Central memory CD8-positive, alpha-beta T cell (primary cell): ENCODE data around the gene C22orf42.
"Not testable (repeated sequence)": the region's sequence is repeated elsewhere in the genome, so short reads cannot be mapped to it uniquely, and the experiment has no call there.

Source experiments
- ATAC-seq: fragments of 150-1000 bp; cut with Tn5 transposase; replicated peaks from 2 replicates; pipeline ENCODE4 v1.10.0; 2022; ENCODE audit warnings: mild to moderate bottlenecking, moderate FRiP score, moderate number of reproducible peaks; ENCODE audit not compliant: poor library complexity, severe bottlenecking; ENCODE audit errors: extremely low read depth
- DNase-seq, 2 donors: peaks; one replicate each; pipeline ENCODE4 v3.0.0; 2021; ENCODE audit warnings: low spot score in 2 of 2
- H3K27ac Mint-ChIP-seq: one replicate; pipeline ENCODE4 v1.8.0; 2022; ENCODE audit warnings: low read depth, mild to moderate bottlenecking, moderate library complexity, mixed read lengths
- H3K27me3 Mint-ChIP-seq: one replicate; pipeline ENCODE4 v1.8.0; 2022; ENCODE audit warnings: mixed read lengths
- H3K36me3 Mint-ChIP-seq: one replicate; pipeline ENCODE4 v1.8.0; 2022; ENCODE audit warnings: mild to moderate bottlenecking, moderate library complexity, mixed read lengths; ENCODE audit not compliant: insufficient read depth
- H3K4me1 Mint-ChIP-seq: one replicate; pipeline ENCODE4 v1.8.0; 2022; ENCODE audit warnings: mixed read lengths
- H3K4me3 Mint-ChIP-seq: one replicate; pipeline ENCODE4 v1.8.0; 2022; ENCODE audit warnings: mild to moderate bottlenecking, moderate library complexity, mixed read lengths
- H3K9me3 Mint-ChIP-seq: one replicate; pipeline ENCODE4 v1.8.0; 2022; ENCODE audit warnings: mixed read lengths

C22orf42 gene

DNA sequence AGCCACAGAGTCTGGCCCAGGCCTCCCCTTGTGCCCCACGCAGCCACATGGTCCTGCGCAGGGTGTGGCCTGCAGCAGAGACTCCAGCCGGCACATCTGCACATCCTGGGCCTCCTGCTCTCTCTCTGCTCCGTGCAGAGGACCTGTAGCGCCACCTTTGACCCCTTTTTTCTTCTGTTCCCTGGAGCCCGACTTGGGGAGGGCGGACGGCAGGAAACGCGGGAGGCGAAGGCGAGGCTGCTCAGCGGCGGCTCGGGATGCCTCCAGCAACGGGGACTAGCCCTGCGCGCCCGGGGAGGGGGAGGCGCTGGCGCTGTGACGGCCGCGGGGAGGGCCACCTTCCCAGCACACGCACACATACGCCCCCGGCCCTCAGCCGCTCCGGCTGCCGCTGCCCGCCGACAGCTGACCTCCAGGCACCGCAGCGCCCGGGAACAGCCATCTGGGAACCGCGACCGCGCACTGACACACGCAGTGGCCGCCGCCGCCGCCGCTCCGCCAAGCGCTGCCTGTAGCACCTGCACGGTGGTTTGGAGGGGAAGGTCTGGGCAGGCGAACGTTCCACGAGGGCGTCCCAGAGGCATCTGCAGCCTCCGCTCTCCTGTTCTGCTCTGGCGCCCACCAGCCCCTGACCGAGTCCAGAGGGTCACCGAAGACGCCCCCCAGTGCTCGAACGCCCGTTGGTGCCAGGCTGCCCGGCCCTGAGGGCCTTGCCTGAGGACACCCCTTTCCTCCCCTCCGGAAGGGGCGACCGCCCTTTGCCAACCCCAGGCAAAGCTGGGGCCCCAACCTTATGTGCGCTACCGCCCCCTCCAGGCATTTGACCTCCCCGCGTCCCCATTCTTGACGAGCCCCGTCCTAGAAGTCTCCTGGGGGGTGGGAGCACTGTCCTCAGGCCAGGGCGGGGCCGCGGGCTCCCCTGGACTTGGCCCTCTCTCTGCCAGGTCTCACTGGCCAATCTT is 16.9 kb upstream of the C22orf42 start:
- Mint-ChIP-seq H3K9me3 (no peaks in the 10 kb centered on the region), H3K27ac (no peak overlapping the region), H3K4me3 (no peak overlapping the region), H3K36me3 (no peaks in the 10 kb centered on the region), H3K27me3 (peaks cover 58% of the 10 kb centered on the region), H3K4me1 (no peaks in the 10 kb centered on the region)
- DNase-seq = no peak
- ATAC-seq = no peak

DNA sequence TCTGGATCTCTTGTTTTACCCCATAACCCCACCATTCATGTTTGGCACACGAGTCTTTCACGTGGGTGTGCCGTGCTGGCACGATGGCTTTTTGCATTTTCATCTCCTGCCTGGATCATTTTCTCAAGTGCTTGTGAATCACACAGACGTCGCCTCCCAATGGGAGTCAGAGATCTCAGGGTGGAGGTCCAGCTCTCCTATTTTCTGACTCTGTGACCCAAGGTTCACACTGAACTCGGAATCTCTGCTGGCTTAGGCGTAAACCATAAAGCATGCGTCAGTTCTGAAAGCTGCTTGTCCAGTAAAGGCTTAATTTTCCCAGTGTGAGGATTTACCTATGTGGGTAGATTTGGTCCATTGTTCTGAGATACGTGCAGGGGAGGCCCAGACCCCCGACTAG is 16.0 kb upstream of the C22orf42 start:
- ATAC-seq = no peak
- no peaks in the 10 kb centered on the region for H3K4me1 Mint-ChIP-seq
- peaks cover 58% of the 10 kb centered on the region for H3K27me3 Mint-ChIP-seq
- no peak overlapping the region for H3K4me3 Mint-ChIP-seq
- H3K27ac Mint-ChIP-seq = no peak overlapping the region
- H3K9me3 Mint-ChIP-seq = no peaks in the 10 kb centered on the region
- no peaks in the 10 kb centered on the region for H3K36me3 Mint-ChIP-seq
- DNase-seq = no peak

DNA sequence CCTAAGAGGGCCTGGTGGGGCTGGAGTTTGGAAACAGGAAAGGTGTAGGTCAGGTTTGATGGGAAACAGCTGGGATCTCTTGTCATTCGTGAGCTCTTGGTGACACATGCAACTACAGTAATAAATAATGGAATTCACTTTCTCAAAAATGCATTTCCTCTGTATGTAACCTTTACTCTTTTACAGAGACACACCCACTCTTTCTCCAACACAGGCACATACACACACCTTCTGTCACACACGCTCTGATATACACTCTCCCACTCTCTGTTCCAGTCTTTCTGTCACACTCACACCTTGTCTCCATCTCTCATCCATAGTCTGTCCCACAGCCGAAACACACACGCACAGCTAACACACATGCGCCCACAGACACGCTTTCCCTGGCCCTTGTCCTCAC is 6.6 kb upstream of the C22orf42 start:
- H3K36me3 Mint-ChIP-seq = no peaks in the 10 kb centered on the region
- no peaks in the 10 kb centered on the region for H3K4me1 Mint-ChIP-seq
- peaks cover 41% of the 10 kb centered on the region for H3K27me3 Mint-ChIP-seq
- no peaks in the 10 kb centered on the region for H3K9me3 Mint-ChIP-seq
- no peak overlapping the region for H3K27ac Mint-ChIP-seq
- no peak overlapping the region for H3K4me3 Mint-ChIP-seq
- ATAC-seq (no peak), DNase-seq (no peak)

DNA sequence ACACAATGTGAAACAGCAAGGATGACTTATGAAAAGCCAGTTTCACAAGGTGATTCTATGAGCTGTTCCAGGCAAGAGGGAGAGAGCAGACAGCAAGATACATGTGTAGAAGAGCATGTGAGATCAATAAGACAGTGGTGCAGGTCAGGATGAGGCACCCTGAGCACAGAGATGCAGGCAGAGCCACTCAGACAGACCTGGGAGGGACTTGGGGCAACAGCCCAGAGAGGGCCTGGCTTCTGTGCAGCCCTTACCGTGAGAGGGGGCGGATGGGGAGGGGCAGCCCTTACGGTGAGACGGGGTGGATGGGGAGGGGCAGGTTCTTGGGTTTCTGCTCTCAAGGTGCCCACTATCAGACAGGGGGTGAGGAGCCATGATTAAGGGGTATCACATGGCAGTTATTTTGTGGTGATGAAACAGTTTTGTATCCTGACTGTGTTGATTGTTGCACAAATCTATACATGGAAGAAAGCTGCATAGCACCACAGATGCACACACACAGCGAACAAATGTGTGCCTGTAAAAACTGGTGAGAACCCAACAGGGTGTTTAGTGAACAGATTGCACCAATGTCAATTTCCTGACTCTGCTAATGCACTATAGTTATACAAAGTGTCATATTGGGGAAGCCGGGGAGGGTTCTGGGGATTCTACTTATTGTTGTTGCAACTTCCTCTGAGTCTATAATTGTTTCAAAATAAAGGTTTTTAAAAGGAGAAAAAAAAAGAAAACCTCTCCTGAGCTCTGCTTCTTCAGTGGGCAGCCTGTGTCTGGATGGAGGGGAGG is 5.2 kb upstream of the C22orf42 start:
- no peaks in the 10 kb centered on the region for H3K4me1 Mint-ChIP-seq
- ATAC-seq (no peak), DNase-seq (no peak)
- no peak overlapping the region for H3K4me3 Mint-ChIP-seq
- peaks cover 41% of the 10 kb centered on the region for H3K27me3 Mint-ChIP-seq
- H3K27ac Mint-ChIP-seq = no peak overlapping the region
- H3K9me3 Mint-ChIP-seq = no peaks in the 10 kb centered on the region
- no peaks in the 10 kb centered on the region for H3K36me3 Mint-ChIP-seq

DNA sequence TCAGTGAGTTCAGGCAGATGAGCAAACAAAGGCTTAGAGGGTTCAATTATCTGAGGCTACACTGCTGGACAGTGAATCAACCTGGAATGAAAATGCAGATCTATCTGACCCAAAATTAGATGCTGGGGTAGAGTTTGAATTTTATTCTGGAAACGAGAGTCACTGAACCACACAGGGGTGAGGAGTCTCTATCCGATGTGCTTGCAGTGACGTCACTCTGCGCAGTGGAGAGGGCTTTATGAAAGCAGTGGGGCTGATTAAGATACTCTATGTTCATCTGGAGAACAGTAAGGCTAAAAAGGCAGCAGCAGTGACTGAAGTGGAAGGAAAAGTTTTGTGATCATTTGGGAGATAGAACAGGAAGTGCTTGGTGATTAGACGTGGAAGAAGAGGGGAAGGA is 1.3 kb upstream of the C22orf42 start:
- not testable (repeated sequence) for H3K36me3 Mint-ChIP-seq, H3K4me1 Mint-ChIP-seq, H3K27ac Mint-ChIP-seq, H3K4me3 Mint-ChIP-seq, DNase-seq, ATAC-seq, H3K9me3 Mint-ChIP-seq
- H3K27me3 Mint-ChIP-seq = peaks cover 36% of the 10 kb centered on the region

DNA sequence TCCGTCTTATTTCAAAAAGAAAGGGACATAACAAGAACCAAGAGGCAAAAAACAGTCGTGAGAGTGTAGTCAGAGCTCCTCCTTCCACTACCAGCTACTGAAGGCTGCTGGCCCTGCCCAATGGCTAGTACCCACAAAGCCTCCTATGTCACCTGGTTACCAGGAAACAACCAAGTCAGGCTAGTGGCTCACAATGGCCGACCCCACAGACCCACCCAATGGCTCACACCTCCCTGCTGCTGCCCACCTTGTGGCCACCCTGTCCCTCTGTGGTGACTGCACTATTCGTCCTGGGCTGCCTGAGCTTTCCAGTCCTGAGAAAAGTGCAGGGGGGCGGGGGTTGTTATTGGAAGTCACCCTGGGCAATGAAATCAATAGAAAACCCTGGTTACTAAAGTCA is 1.5 kb downstream of the C22orf42 start:
- H3K36me3 Mint-ChIP-seq, DNase-seq, H3K4me1 Mint-ChIP-seq, H3K4me3 Mint-ChIP-seq, ATAC-seq, H3K9me3 Mint-ChIP-seq, H3K27ac Mint-ChIP-seq: not testable (repeated sequence)
- peaks cover 20% of the 10 kb centered on the region for H3K27me3 Mint-ChIP-seq

DNA sequence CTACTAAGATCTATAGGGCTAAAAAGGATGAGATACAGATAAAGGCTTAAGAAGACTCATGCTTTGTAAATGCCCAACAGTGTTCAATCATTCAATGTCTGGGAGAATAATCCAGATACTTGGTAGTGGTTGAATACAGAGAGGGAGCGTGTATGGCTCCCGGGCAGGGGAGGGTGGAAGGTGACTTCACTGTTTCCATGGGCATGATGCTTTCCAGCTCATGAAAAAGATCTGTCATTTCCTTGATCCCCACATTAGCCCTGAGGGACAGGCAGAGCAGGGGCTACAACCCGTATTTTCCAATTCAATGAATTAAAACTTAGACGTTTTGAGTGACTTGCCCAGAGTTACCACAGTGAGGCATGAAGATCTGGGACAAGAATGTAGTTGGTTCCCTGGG is 4.4 kb downstream of the C22orf42 start:
- not testable (repeated sequence) for H3K36me3 Mint-ChIP-seq, H3K27ac Mint-ChIP-seq, DNase-seq, H3K9me3 Mint-ChIP-seq, ATAC-seq, H3K4me3 Mint-ChIP-seq
- Mint-ChIP-seq H3K27me3 (peaks cover 20% of the 10 kb centered on the region), H3K4me1 (peaks cover 16% of the 10 kb centered on the region)

DNA sequence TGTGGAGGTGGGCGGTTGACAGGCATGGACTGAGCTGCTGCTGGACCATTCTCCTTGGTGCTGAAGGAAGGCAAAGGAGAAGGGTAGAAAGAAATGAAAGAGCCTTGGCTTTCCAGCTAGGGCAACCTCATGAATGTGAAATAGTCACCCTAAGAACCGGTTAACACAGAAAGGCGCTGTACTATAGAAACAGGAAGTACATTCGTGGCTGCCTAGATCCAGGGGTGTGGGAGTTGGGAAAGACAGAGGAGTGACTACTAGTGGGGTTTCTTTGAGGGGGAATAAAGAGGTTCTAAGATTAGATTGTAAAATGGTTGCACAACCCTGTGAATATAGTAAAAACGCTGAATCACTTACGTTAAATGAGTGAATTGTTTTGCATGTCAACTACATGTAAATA is 7.5 kb downstream of the C22orf42 start:
- not testable (repeated sequence) for H3K36me3 Mint-ChIP-seq, H3K4me3 Mint-ChIP-seq, ATAC-seq, H3K9me3 Mint-ChIP-seq, H3K27ac Mint-ChIP-seq, DNase-seq
- H3K4me1 Mint-ChIP-seq = peaks cover 16% of the 10 kb centered on the region
- H3K27me3 Mint-ChIP-seq = peaks cover 16% of the 10 kb centered on the region

DNA sequence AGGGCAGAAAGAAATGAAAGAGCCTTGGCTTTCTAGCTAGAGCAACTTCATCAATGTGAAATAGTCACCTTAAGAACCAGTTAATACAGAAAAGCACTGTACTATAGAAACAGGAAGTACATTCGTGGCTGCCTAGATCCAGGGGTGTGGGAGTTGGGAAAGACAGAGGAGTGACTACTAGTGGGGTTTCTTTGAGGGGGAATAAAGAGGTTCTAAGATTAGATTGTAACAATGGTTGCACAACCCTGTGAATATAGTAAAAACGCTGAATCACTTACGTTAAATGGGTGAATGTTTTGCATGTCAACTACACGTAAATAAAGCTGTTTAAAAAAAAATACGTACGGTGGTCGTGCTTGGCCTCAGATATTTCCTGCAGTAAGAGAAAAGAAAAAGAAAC is 8.5 kb downstream of the C22orf42 start:
- not testable (repeated sequence) for H3K27ac Mint-ChIP-seq, DNase-seq

DNA sequence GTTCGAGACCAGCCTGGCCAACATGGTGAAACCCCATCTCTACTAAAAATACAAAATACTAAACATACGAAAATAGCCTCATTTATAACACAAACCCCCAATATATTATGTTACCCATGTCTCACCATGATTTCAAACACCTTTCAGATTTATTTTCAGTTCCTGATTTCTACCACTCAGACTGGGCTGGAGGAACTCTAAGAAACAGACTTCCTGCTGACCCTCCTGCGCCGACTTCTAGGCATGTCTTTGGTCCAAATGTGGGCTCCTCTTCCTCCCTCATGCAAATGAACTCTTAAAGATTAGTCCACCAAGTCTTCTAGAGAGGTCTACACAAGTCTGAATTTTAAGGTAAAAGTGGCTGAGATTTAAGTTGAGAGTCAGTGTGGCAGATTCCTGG is 10.7 kb downstream of the C22orf42 start:
- not testable (repeated sequence) for H3K36me3 Mint-ChIP-seq, H3K9me3 Mint-ChIP-seq, ATAC-seq, DNase-seq, H3K4me3 Mint-ChIP-seq, H3K27ac Mint-ChIP-seq
- Mint-ChIP-seq H3K4me1 (peaks cover 21% of the 10 kb centered on the region), H3K27me3 (peaks cover 16% of the 10 kb centered on the region)

More for the DNA sequence above, 8.5 kb downstream of the C22orf42 start:
- H3K27me3 Mint-ChIP-seq = peaks cover 16% of the 10 kb centered on the region
- ATAC-seq, H3K4me3 Mint-ChIP-seq, H3K9me3 Mint-ChIP-seq, H3K36me3 Mint-ChIP-seq: not testable (repeated sequence)
- peaks cover 16% of the 10 kb centered on the region for H3K4me1 Mint-ChIP-seq

DNA sequence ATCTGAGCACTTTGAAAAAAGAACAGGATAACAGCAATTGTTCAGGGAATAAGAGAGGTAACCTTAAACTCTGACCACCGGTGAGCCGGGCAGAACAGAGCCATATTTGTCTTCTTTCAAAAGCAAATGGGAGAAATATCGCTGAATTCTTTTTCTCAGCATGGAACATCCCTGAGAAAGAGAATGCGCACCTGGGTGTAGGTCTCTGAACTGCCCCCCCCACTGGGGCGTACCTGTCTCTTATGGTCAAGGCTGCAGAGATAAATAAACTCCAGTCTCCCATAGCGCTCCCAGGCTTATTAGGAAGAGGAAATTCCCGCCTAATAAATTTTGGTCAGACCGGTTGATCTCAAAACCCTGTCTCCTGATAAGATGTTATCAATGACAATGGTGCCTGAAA is 12.0 kb downstream of the C22orf42 start:
- not testable (repeated sequence) for H3K4me3 Mint-ChIP-seq, DNase-seq, H3K27ac Mint-ChIP-seq, ATAC-seq, H3K36me3 Mint-ChIP-seq, H3K9me3 Mint-ChIP-seq
- Mint-ChIP-seq H3K27me3 (peaks cover 16% of the 10 kb centered on the region), H3K4me1 (peaks cover 12% of the 10 kb centered on the region)

DNA sequence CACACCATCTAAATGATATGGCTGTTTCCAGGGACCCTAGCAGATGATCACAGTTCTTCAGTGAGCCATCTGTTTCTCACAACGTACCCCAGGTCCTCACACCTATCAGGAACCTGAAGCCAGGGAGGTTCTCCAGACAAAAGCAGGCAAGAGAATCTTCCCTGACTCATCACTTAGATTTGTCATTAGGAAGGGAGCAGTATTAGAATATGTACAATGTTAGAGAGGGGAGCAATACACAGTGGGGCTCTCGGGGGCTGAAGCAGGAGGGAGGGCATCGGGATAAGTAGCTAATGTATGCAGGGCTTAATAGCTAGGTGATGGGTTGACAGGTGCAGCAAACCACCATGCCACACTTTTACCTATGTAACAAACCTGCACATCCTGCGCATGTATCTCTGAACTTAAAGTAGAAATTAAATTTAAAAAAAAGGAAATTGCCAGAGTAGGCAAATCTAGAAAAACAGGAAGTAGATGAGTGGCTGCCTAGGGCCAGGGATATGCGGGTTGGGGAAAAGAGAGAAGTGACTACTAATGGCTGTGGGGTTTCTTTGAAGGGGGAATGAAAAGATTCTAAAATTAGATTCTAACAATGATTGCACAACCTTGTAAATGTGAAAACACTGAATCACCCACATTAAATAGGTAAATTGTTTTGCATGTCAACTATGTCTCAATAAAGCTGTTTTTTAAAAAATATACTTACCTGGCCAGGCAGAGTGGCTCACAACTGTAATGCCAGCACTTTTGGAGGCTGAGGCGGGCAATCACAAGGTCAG is 14.4 kb downstream of the C22orf42 start:
- Mint-ChIP-seq H3K4me3 (no peak overlapping the region), H3K4me1 (peaks cover 12% of the 10 kb centered on the region), H3K9me3 (peaks cover 5% of the 10 kb centered on the region), H3K36me3 (peaks cover 2% of the 10 kb centered on the region), H3K27ac (peak overlapping the region; percentile 75), H3K27me3 (peaks cover 16% of the 10 kb centered on the region)
- ATAC-seq = no peak
- DNase-seq = no peak
